Measurements from ENCODE around the gene KCTD2. TPM values are rescaled to one million over a fixed set of nuclear protein-coding genes. Genes with fewer than 3 reads are reported as not detected.
A peak's percentile ranks its signal among the peaks of the same experiment; 100 is the strongest.
"Not testable (repeated sequence)": the region's sequence is repeated elsewhere in the genome, so short reads cannot be mapped to it uniquely, and the experiment has no call there.

KCTD2 gene, protein sequence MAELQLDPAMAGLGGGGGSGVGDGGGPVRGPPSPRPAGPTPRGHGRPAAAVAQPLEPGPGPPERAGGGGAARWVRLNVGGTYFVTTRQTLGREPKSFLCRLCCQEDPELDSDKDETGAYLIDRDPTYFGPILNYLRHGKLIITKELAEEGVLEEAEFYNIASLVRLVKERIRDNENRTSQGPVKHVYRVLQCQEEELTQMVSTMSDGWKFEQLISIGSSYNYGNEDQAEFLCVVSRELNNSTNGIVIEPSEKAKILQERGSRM
- 10 to 100 TPM; 16.8 to 19.1 TPM for total RNA-seq

DNA sequence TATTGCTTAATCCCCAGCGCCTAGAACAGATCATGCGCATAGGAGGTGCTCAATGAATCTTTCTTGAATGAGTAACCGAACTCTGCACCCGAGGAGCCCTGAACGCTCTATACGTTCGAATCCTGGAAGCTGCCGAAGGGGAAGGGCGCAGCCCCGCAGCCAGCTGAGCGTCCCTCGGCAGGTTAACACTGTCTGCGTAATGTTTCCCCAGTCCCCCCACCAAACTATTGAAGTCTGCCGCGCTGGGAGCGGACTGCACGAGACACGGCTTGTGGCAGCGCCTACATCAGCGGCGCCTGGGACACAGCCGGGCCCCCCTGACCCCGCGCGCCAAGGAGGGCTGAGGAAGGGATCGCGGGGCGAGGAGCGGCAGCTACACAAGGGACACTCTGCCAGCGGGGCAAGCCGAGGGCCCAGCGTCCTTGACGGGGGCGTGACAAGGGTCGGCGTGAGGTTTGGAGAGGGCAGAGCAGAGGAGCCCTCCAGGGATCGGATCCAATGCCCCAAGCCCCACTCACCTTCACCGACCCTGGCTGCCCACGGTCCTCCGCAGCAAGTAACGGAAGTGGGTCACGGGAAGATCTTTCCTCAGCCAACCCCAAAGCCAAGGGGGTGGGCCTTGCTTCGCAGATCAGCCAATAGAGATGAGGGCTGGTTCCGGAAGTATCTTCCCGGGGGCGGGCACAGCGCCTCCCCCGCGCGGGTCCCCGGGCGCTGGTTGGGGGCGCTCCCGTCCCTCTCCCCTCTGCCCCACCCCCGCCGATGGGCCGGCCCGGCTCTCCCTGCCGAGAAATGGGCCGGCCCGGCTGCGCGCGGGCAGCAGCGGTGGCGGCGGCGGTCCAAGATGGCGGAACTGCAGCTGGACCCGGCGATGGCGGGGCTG, at the start of gene KCTD2, which contains the start of gene ATP5PD:
Gene KCTD2 (plus strand): TSS at position 819 of the 883 bp plus-strand sequence. CDS start 26 bp downstream, at position 845.
Gene ATP5PD (minus strand): TSS at position 563 of the 883 bp plus-strand sequence. CDS start 4,319 bp downstream, outside the sequence.
- ATAC-seq (peak; percentile 95), DNase-seq (peak; percentile 97)
- peak within 1 kb of the TSS; percentile 98 for H3K4me3 Mint-ChIP-seq
- H3K27me3 Mint-ChIP-seq, result no peaks in the 10 kb centered on the region
- H3K4me1 Mint-ChIP-seq, result peaks cover 36% of the 10 kb centered on the region
- peak within 1 kb of the TSS; percentile 92 for H3K27ac Mint-ChIP-seq
- peaks cover 8% of the 10 kb centered on the region for H3K36me3 Mint-ChIP-seq
- CTCF ChIA-PET, result interaction anchor here (0.7 to 3.6 kb wide), 6 partner anchors 10 to 123 kb away, joined by 3 to 18 read pairs (median 3); partner anchors contain the start of genes MRPL58 and OTOP2
- no peaks in the 10 kb centered on the region for H3K9me3 Mint-ChIP-seq (ENCODE audit: low read depth)

DNA sequence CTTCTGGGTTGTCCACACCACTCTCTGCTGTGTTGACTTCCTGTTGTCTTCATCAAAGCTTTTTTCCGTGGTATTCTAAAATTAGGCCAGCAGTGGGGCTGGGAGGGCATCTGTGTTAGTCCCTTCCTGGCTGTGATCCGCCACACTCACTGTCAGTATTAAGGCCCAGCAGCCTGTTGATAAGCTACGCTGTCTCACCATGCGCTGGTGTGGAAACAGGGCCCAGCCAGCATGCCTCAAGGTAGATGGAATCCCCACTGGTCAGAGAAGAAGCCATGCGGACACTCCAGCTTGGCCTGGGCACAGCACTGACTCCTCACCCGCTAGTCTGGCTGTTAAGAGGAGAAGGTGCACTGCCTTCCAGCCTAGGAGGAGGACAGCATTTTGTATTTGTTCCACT, 48.2 kb upstream of the KCTD2 start:
- DNase-seq (no peak), ATAC-seq (peak; percentile 16)
- H3K4me1 Mint-ChIP-seq, result peaks cover 5% of the 10 kb centered on the region
- H3K4me3 Mint-ChIP-seq, result no peak overlapping the region
- no peaks in the 10 kb centered on the region for H3K9me3 Mint-ChIP-seq (ENCODE audit: low read depth)
- H3K27ac Mint-ChIP-seq, result no peak overlapping the region
- CTCF ChIA-PET, result interaction anchor here (0.7 to 1.1 kb wide), 2 partner anchors 37 to 38 kb away, joined by 3 to 4 read pairs; no protein-coding TSS in a partner anchor
- H3K36me3 Mint-ChIP-seq, result no peaks in the 10 kb centered on the region
- H3K27me3 Mint-ChIP-seq, result no peaks in the 10 kb centered on the region

DNA sequence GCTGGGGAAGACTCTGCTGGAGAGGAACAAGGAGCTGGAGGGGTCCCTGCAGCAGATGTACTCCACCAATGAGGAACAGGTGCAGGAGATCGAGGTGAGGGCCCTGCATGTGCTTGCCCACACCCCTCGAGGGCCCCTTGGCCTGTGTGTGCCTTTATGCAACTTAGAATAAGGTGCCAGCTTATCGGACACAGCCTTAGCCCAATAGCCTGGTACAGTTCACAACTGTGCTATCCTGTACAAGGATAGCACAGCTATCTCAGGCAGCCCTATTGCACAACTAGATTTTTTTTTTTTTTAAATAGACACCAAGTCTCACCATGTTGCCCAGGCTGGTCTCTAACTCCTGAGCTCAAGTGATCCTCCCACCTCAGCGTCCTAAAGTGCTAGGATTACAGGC, 47.5 kb upstream of the KCTD2 start:
- peaks cover 5% of the 10 kb centered on the region for H3K4me1 Mint-ChIP-seq
- CTCF ChIA-PET, result interaction anchor here (0.6 to 1.3 kb wide), 4 partner anchors 13 to 602 kb away, joined by 3 to 5 read pairs (median 4); partner anchors contain the start of gene MRPL58
- ATAC-seq (no peak), DNase-seq (no peak)
- no peak overlapping the region for H3K4me3 Mint-ChIP-seq
- H3K27ac Mint-ChIP-seq, result no peak overlapping the region
- no peaks in the 10 kb centered on the region for H3K36me3 Mint-ChIP-seq
- H3K9me3 Mint-ChIP-seq (ENCODE audit: low read depth), result no peaks in the 10 kb centered on the region
- H3K27me3 Mint-ChIP-seq, result no peaks in the 10 kb centered on the region

DNA sequence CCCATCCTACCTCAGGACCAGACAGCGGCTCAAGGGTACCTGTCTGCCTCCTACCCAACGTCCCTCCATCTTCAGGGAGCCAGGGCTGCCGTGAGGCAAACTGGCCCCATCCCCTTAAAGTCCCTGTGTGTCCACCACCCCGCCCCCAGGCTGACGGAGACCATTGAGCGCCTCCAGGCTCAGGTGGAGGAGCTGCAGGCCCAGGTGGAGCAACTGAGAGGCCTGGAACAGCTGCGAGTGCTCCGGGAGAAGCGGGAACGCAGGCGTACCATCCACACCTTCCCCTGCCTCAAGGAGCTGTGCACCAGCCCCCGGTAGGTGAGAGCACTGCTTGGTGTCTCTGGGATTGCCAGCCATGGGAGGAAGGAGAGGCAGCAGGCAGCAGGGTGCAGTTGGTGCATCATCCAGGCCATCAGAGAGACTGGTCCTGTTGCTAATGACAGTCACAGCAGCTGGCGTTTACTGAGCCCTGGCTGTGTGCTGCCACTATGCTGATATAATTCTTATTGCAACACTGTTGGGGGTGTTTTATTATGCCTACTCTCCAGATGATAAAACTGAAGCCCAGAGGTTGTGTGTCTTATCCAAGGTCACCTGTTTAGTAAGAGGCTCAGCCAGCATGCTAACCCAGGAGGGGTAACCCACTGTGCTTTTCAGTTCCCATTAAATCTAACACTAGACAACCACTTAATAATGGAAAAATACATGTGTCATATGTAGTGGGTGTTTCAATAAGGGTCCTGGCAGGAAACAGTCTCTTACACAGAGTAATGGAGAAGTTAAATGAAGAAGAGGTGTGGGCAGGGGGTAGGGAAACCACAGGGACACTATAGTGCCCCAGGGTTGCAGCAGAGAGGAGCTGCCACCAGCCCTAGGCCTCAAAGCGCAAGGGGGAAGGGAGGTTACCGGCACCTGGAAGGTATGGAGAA, 44.8 kb upstream of the KCTD2 start:
- Mint-ChIP-seq H3K9me3 (ENCODE audit: low read depth) (no peaks in the 10 kb centered on the region), H3K4me1 (peaks cover 5% of the 10 kb centered on the region), H3K27ac (no peak overlapping the region), H3K4me3 (no peak overlapping the region), H3K27me3 (peaks cover 3% of the 10 kb centered on the region), H3K36me3 (no peaks in the 10 kb centered on the region)
- no peak for DNase-seq
- CTCF ChIA-PET, result interaction anchor here (1.9 to 2.6 kb wide), 2 partner anchors 10 to 40 kb away, joined by 6 to 7 read pairs; partner anchors contain the start of gene MRPL58
- no peak for ATAC-seq

DNA sequence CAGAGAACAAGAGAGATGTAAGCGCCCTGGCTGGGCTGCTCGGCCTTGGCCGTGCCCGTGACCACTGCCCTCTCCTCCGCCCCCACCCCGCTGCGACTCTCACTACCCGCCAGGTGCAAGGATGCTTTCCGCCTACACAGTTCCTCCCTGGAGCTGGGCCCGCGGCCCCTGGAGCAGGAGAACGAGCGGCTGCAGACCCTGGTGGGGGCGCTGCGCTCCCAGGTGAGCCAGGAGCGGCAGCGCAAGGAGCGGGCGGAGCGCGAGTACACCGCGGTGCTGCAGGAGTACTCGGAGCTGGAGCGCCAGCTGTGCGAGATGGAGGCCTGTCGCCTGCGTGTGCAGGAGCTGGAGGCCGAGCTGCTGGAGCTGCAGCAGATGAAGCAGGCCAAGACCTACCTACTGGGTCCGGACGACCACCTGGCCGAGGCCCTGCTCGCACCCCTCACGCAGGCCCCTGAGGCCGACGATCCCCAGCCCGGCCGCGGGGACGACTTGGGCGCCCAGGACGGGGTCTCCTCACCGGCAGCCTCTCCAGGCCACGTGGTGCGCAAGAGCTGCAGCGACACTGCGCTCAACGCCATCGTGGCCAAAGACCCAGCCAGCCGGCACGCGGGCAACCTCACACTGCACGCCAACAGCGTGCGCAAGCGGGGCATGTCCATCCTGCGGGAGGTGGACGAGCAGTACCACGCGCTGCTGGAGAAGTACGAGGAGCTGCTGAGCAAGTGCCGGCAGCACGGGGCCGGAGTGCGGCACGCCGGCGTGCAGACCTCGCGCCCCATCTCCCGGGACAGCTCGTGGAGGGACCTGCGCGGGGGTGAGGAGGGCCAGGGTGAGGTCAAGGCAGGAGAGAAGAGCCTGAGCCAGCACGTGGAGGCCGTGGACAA, 43.7 kb upstream of the KCTD2 start:
- Mint-ChIP-seq H3K36me3 (no peaks in the 10 kb centered on the region), H3K4me1 (peaks cover 5% of the 10 kb centered on the region), H3K4me3 (no peak overlapping the region), H3K27ac (no peak overlapping the region), H3K9me3 (ENCODE audit: low read depth) (no peaks in the 10 kb centered on the region), H3K27me3 (peaks cover 6% of the 10 kb centered on the region)
- ATAC-seq (no peak), DNase-seq (no peak)
- CTCF ChIA-PET, result interaction anchor here (0.6 to 1.9 kb wide), 4 partner anchors 9 to 466 kb away, joined by 3 to 6 read pairs (median 4); partner anchors contain the start of gene MRPL58

DNA sequence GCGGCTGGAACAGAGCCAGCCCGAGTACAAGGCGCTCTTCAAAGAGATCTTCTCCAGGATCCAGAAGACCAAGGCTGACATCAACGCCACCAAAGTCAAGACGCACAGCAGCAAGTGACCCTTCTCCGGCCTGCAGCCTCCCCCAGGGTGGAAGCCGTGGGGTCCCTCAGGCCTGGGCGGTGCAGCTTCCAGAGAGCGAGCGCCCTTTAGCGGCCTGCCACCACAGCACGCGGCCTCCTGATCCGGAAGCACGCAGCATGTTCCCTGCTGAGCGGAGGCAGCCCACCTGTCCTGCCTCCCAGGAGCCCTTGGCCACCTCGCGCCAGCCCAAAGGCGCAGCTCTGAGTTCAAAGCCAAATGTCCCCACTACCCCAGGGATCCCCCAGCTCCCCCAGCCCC, 43.1 kb upstream of the KCTD2 start:
- Mint-ChIP-seq H3K9me3 (ENCODE audit: low read depth) (no peaks in the 10 kb centered on the region), H3K27me3 (peaks cover 6% of the 10 kb centered on the region), H3K27ac (no peak overlapping the region), H3K4me1 (no peaks in the 10 kb centered on the region), H3K4me3 (no peak overlapping the region), H3K36me3 (no peaks in the 10 kb centered on the region)
- DNase-seq, result no peak
- no peak for ATAC-seq
- CTCF ChIA-PET, result interaction anchor here (1.3 to 1.4 kb wide), 2 partner anchors 43 to 46 kb away, joined by 4 to 5 read pairs; no protein-coding TSS in a partner anchor

DNA sequence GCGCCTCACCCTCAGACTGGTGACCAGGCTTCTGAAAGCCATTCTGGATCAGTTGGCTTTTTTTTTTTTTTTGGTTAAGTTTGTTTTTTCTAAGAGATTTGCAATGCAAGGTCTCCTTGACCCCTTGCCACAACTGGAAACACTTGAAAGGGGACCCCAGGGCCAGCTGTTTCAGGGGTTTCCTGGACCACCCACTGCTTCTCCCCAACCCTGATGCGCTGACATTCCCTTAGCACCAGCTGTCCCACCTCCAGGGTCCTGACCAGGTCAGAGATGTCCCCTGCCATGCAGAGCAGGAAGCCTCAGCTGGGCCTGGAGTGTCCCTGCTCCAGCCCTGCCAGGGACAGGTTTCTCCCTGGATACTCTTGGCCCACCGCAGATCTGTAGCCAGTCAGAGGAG, 42.7 kb upstream of the KCTD2 start:
- Mint-ChIP-seq H3K36me3 (no peaks in the 10 kb centered on the region), H3K27me3 (peaks cover 6% of the 10 kb centered on the region), H3K9me3 (ENCODE audit: low read depth) (no peaks in the 10 kb centered on the region), H3K4me3 (no peak overlapping the region), H3K27ac (no peak overlapping the region), H3K4me1 (no peaks in the 10 kb centered on the region)
- DNase-seq, result no peak
- no peak for ATAC-seq
- CTCF ChIA-PET, result interaction anchor here (1.3 to 9.7 kb wide), 2 partner anchors 42 to 44 kb away, joined by 5 to 129 read pairs; no protein-coding TSS in a partner anchor

DNA sequence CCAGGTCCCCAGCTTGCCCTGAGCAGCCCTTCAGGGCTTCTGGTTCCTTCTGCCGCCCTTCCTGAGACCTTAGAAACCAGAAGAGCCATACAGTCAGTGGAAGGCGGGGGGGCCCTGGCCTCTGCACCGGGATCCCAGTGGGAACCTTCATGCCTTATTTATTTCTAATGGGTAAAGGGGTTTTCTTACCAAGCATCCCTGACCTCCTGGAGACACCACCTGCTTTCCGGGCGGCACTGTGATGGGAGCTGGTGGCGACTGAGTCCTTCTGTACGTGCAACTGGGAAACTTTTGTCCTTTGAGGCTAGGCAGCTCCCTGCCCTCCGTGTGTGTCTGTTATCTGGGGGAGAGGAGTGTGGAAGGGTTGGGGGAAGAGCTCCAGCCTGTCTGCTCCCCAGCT, 41.7 kb upstream of the KCTD2 start:
- H3K4me3 Mint-ChIP-seq, result no peak overlapping the region
- peaks cover 6% of the 10 kb centered on the region for H3K27me3 Mint-ChIP-seq
- no peaks in the 10 kb centered on the region for H3K36me3 Mint-ChIP-seq
- no peak for DNase-seq
- no peak for ATAC-seq
- H3K9me3 Mint-ChIP-seq (ENCODE audit: low read depth), result no peaks in the 10 kb centered on the region
- no peaks in the 10 kb centered on the region for H3K4me1 Mint-ChIP-seq
- CTCF ChIA-PET, result interaction anchor here (1.3 to 9.7 kb wide), 2 partner anchors 8 to 43 kb away, joined by 5 to 129 read pairs; no protein-coding TSS in a partner anchor
- no peak overlapping the region for H3K27ac Mint-ChIP-seq

DNA sequence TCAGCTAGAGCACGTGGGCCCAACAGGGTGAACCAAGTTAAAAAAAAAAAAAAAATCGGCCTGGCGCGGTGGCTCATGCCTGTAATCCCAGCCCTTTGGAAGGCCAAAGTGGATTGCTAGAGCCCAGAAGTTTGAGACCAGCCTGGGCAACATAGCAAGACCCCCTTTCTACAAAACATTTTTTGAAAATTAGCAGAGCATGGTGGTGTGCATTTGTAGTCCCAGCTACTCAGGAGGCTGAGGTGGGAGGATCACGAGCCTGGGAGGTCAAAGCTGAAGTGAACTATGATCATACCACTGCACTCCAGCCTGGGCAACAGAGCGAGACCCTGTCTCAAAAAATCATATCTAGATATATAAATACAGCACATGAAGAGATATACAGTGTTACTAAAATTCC, 40.9 kb upstream of the KCTD2 start:
- not testable (repeated sequence) for ATAC-seq; H3K9me3 Mint-ChIP-seq (ENCODE audit: low read depth); H3K27ac Mint-ChIP-seq; H3K27me3 Mint-ChIP-seq; H3K36me3 Mint-ChIP-seq; DNase-seq; H3K4me1 Mint-ChIP-seq; H3K4me3 Mint-ChIP-seq
- CTCF ChIA-PET, result interaction anchor here (0.5 to 9.7 kb wide), 3 partner anchors 9 to 411 kb away, joined by 4 to 129 read pairs (median 5); no protein-coding TSS in a partner anchor

DNA sequence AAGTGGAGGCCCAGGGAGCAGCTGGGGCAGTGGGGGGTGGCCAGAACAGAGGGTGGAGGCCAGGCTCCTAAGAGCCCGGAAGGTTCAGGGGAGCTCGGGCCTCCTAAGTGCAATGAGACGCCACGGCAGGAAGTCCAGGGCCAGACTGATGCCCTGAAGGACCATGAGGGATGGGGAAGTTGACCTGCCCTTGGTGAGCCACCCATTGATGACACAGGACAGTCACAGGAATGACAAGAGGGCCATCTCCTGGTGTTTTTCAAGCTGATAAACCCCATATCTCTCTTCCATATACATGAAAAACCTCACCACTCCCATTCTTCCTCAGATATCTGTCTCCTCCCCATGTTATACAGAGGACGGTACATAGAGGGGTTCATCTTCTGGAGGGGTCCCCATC, 40.4 kb upstream of the KCTD2 start:
- DNase-seq, result no peak
- no peaks in the 10 kb centered on the region for H3K9me3 Mint-ChIP-seq (ENCODE audit: low read depth)
- H3K36me3 Mint-ChIP-seq, result no peaks in the 10 kb centered on the region
- CTCF ChIA-PET, result interaction anchor here (0.5 to 9.7 kb wide), 6 partner anchors 9 to 410 kb away, joined by 3 to 129 read pairs (median 4); partner anchors contain the start of gene CDR2L
- H3K27ac Mint-ChIP-seq, result no peak overlapping the region
- H3K4me1 Mint-ChIP-seq, result no peaks in the 10 kb centered on the region
- H3K4me3 Mint-ChIP-seq, result no peak overlapping the region
- no peak for ATAC-seq
- H3K27me3 Mint-ChIP-seq, result peaks cover 6% of the 10 kb centered on the region

DNA sequence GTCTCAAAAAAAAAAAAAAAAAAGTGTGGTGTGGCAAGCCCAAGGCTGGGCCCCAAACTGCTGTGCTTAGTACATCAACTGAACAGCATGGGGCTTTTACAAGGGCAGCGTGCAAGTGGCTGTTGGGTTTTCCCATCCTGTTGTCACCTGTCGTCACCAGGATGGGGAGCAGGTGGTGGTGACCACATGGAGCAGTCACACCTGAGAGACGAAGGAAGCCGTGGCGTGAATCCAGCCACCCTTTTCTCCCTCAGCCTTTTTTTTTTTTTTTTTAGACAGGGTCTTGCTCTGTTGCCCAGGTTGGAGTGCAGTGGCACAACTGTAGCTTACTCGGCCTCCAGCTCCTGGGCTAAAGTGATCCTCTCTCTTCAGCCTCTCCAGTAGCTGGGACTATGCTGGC, 38.7 kb upstream of the KCTD2 start:
- Mint-ChIP-seq H3K27ac (no peak overlapping the region), H3K36me3 (no peaks in the 10 kb centered on the region), H3K4me3 (no peak overlapping the region), H3K4me1 (peaks cover 10% of the 10 kb centered on the region), H3K27me3 (peaks cover 6% of the 10 kb centered on the region), H3K9me3 (ENCODE audit: low read depth) (no peaks in the 10 kb centered on the region)
- CTCF ChIA-PET, result interaction anchor here (1.1 to 9.7 kb wide), 3 partner anchors 9 to 50 kb away, joined by 3 to 129 read pairs (median 6); no protein-coding TSS in a partner anchor
- DNase-seq (no peak), ATAC-seq (no peak)
